Measurements from ENCODE around the gene ZNF571. TPM values are rescaled to one million over a fixed set of nuclear protein-coding genes. Genes with fewer than 3 reads are reported as not detected.

ZNF571 gene
- 1.3 and 8.0 TPM in 2 replicates for total RNA-seq (2014; rRNA removed; shearing (Covaris generic))
- 2.6 and 4.2 TPM in 2 replicates for total RNA-seq (2022)
- Bru-seq, nascent RNA: percentile 46 among the genes with signal in this experiment
- percentile 50 among the genes with signal in this experiment for BruChase-seq, experiment 1, labeled RNA remaining after a 6-hour chase
- percentile 47 among the genes with signal in this experiment for BruChase-seq, experiment 2, labeled RNA remaining after a 2-hour chase
- long read RNA-seq, partial matches to known transcripts: 1 of 1 reads
- long read RNA-seq, other reads (novel, unspliced or antisense): 0 of 1 reads

- H3K79me2 ChIP-seq (ENCODE audit: insufficient read depth, low read depth, low read length): no peaks in the 10 kb centered on the region
- peak within 1 kb of the TSS; percentile 15 for H3K27ac ChIP-seq (ENCODE audit: low read depth, low read length, poor library complexity, severe bottlenecking)
- H4K20me1 ChIP-seq (ENCODE audit: insufficient read depth, low read length): no peaks in the 10 kb centered on the region
- TSS peak; percentile 69 for BruUV-seq (replicated peaks)
- POLR2A ChIA-PET: interaction anchor here (0.6 kb wide), 2 partner anchors 178 to 250 kb away, joined by 3 to 4 read pairs; no protein-coding TSS in a partner anchor
- H3K4me1 ChIP-seq (ENCODE audit: insufficient read depth, low read length, poor library complexity, severe bottlenecking): peaks cover 3% of the 10 kb centered on the region
- no peak for TF ChIP-seq EZH2phosphoT487 (IDR thresholded peaks at IDR 0.05; ENCODE audit: borderline replicate concordance, low read depth, low read length)
- no peak for TF ChIP-seq CTCF (conservative IDR thresholded peaks at IDR 0.05; ENCODE audit: low read length)
- DNase-seq (ENCODE audit: low spot score): peak; percentile 85
- intact Hi-C loops (cut with micrococcal nuclease; ENCODE audit: unreplicated experiment): loop anchor here (5.0 kb wide), 1 partner anchor 127 kb away; the partner anchor contains the start of genes ZNF569 and ZNF570
- H3K9me2 ChIP-seq (ENCODE audit: insufficient read depth, low read length): no peaks in the 10 kb centered on the region
- CTCF ChIA-PET (ENCODE audit: unreplicated experiment): no interaction called here
- peak within 1 kb of the TSS; percentile 70 for H3K4me2 ChIP-seq (ENCODE audit: low read length)
- 0 out of 2 replicates have a peak, but pooled peaks cover 4% of the 10 kb centered on the region for H3K9me3 ChIP-seq (ENCODE audit: low read length)
- no peaks in the 10 kb centered on the region for H3K36me3 ChIP-seq (ENCODE audit: insufficient read depth, low read length)
- peak within 1 kb of the TSS; percentile 75 for H3K4me3 ChIP-seq (ENCODE audit: low read depth, low read length, poor library complexity, severe bottlenecking)
- peak within 1 kb of the TSS; percentile 71 for H2AFZ ChIP-seq (ENCODE audit: low read length)
Measured at GRCh38 chr19:37594304-37594981, at the start of gene ZNF571, which contains the start of gene ZNF540. Gene ZNF571, minus strand, starts transcription at chr19:37594792. Its CDS starts 8,116 bp downstream, at chr19:37586676. Gene ZNF540, plus strand, starts transcription at chr19:37594876. Its CDS starts 3,572 bp downstream, at chr19:37598448.

- CTCF ChIA-PET (ENCODE audit: unreplicated experiment): no interaction called here
- BruUV-seq (replicated peaks): no TSS peak
Measured at GRCh38 chr19:37635076-37636056, 40.8 kb upstream of the ZNF571 start.

More at GRCh38 chr19:37635076-37636056, 40.8 kb upstream of the ZNF571 start:
- no peak overlapping the region for H3K4me2 ChIP-seq (ENCODE audit: low read length)
- no peak overlapping the region for H2AFZ ChIP-seq (ENCODE audit: low read length)
- POLR2A ChIA-PET: interaction anchor here (0.7 kb wide), 2 partner anchors 84 to 111 kb away, joined by 3 to 6 read pairs; no protein-coding TSS in a partner anchor
- no peaks in the 10 kb centered on the region for H3K4me1 ChIP-seq (ENCODE audit: insufficient read depth, low read length, poor library complexity, severe bottlenecking)
- TF ChIP-seq CTCF (conservative IDR thresholded peaks at IDR 0.05; ENCODE audit: low read length) (no peak), EZH2phosphoT487 (IDR thresholded peaks at IDR 0.05; ENCODE audit: borderline replicate concordance, low read depth, low read length) (no peak)
- no peaks in the 10 kb centered on the region for H3K9me2 ChIP-seq (ENCODE audit: insufficient read depth, low read length)
- no peak overlapping the region for H3K27ac ChIP-seq (ENCODE audit: low read depth, low read length, poor library complexity, severe bottlenecking)
- H3K9me3 ChIP-seq (ENCODE audit: low read length): peaks cover 45% of the 10 kb centered on the region
- H3K4me3 ChIP-seq (ENCODE audit: low read depth, low read length, poor library complexity, severe bottlenecking): no peak overlapping the region
- intact Hi-C loops (cut with micrococcal nuclease; ENCODE audit: unreplicated experiment): no loop called here
- peaks cover 34% of the 10 kb centered on the region for H3K36me3 ChIP-seq (ENCODE audit: insufficient read depth, low read length)
- no peaks in the 10 kb centered on the region for H3K79me2 ChIP-seq (ENCODE audit: insufficient read depth, low read depth, low read length)
- no peak for DNase-seq (ENCODE audit: low spot score)
- H4K20me1 ChIP-seq (ENCODE audit: insufficient read depth, low read length): no peaks in the 10 kb centered on the region

Measured in OCI-LY7 (cell line).